ENCODE measurements around the gene OXCT2.

DNA sequence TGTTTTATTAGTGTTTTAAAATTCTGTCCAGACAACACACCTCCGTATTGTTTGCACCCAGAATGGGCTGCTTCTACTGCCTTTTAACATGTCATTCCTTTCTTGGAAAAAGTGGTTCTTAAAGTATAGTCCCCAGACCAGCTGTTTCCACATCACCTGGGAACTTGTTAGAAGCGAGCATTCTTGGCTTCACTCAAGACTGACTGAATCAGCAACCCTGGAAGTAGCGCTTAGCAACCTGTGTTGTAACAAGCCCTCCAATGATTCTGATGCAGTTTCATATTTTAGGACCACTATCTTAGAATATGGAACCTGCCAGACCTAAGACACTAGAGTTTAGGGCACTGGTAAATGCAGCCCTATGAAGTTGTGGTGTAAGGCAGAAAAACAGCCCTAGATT, 38.4 kb downstream of the OXCT2 start:
- TF ChIP-seq, protein P1, sequence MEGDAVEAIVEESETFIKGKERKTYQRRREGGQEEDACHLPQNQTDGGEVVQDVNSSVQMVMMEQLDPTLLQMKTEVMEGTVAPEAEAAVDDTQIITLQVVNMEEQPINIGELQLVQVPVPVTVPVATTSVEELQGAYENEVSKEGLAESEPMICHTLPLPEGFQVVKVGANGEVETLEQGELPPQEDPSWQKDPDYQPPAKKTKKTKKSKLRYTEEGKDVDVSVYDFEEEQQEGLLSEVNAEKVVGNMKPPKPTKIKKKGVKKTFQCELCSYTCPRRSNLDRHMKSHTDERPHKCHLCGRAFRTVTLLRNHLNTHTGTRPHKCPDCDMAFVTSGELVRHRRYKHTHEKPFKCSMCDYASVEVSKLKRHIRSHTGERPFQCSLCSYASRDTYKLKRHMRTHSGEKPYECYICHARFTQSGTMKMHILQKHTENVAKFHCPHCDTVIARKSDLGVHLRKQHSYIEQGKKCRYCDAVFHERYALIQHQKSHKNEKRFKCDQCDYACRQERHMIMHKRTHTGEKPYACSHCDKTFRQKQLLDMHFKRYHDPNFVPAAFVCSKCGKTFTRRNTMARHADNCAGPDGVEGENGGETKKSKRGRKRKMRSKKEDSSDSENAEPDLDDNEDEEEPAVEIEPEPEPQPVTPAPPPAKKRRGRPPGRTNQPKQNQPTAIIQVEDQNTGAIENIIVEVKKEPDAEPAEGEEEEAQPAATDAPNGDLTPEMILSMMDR (IDR thresholded peaks at IDR 0.05; ENCODE audit: low read depth, low read length, missing input control), result no peak
- no peak for TF ChIP-seq EGR1 (IDR thresholded peaks at IDR 0.05; ENCODE audit: low read depth in 2 of 2)
